SKM-1 treated with dmso at 0.1 percent for 144 hours (cell line): Measurements from ENCODE around the gene IVNS1ABP.
"Not testable (repeated sequence)": the region's sequence is repeated elsewhere in the genome, so short reads cannot be mapped to it uniquely, and the experiment has no call there.

Source experiments
- DNase-seq: peaks from one replicate; lab custom pipeline; 2025; ENCODE audit not compliant: unreplicated experiment; lab: John Stamatoyannopoulos, UW

IVNS1ABP gene

DNA sequence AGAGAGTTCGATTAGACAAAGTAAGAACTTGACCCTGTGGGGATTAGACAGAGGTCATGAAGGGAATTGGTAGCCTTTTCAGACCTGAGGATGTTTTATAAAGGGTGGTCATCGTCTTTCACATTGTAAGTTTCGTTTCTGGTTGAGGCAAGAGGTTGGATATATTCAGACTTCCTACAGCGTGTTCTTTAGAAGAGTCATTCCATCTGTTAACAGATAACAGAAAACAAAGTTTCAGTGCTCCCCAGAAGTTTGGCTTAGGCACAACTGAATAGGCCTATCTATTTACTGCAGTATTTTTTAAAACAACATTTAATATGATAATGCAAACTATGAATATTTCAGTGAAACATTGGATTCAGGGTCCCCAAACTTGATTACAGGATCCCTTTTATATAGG is 17.1 kb upstream of the IVNS1ABP start:
- DNase-seq: no peak

GRCh38 chr1:185328255-185328654 is 11.2 kb upstream of the IVNS1ABP start:
- peak; percentile 20 for DNase-seq

GRCh38 chr1:185325413-185325812 is 8.4 kb upstream of the IVNS1ABP start:
- no peak for DNase-seq

- DNase-seq: no peak
Measured at GRCh38 chr1:185324118-185324517, 7.1 kb upstream of the IVNS1ABP start.

DNA sequence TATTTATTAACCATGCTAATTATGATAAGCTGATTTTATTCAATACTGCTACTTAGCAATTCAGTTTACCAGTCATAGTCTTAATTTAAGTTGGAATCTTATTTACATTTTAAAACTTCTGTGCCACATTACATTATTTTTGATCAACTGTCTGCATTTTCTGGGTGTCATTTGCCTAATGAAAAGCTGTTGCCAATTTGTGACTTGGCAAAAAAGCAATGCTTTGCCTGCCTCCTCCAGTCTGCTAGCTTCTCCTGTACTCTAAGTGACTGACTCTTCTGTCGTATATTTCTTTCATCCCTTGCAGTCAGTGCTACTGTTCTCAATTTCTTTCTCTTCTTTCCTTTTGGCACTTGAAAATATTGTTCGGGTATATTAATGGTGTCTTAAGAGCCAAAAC is 5.6 kb upstream of the IVNS1ABP start:
- no peak for DNase-seq

DNA sequence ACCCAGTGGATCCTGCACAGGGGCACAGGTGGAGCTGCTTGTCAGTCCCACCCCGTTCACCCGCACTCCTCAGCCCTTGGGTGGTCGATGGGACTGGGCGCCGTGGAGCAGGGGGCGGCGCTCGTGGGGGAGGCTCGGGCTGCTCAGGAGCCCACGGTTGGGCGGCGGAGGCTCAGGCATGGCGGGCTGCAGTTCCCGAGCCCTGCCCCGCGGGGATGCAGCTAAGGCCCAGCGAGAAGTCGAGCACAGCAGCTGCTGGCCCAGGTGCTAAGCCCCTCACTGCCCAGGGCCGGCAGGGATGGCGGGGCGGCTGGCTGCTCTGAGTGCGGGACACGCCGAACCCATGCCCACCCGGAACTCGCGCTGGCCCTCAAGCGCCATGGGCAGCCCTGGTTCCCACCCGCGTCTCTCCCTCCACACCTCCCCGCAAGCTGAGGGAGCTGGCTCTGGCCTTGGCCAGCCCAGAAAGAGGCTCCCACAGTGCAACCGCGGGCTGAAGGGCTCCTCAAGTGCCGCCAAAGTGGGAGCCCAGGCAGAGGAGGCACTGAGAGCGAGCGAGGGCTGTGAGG is 4.7 kb upstream of the IVNS1ABP start:
- DNase-seq: not testable (repeated sequence)

DNA sequence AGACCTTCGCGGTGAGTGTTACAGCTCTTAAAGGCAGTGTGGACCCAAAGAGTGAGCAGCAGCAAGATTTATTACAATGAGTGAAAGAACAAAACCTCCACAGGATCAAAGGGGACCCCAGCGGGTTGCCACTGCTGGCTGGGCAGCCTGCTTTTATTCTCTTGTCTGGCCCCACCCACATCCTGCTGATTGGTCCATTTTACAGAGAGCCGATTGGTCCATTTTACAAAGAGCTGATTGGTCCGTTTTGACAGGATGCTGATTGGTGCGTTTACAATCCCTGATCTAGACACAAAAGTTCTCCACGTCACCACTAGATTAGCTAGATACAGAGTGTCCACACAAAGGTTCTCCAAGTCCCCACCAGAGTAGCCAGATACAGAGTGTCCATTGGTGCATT is 4.1 kb upstream of the IVNS1ABP start:
- DNase-seq: not testable (repeated sequence)

DNA sequence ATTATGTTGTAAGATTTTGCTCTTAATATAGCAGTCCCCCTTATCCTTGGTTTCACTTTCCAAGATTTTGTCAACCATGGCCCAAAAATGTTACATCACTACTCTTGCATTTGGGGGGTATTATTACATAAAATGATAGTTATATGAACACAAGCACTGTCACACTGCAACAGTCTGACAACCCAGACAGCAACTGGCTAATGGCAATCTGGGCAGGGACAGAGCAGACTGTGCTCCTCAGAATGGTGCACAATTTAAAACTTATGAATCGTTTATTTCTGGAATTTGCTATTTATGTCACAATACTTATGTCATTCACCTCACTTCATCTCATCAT is 2.1 kb upstream of the IVNS1ABP start:
- no peak for DNase-seq

DNA sequence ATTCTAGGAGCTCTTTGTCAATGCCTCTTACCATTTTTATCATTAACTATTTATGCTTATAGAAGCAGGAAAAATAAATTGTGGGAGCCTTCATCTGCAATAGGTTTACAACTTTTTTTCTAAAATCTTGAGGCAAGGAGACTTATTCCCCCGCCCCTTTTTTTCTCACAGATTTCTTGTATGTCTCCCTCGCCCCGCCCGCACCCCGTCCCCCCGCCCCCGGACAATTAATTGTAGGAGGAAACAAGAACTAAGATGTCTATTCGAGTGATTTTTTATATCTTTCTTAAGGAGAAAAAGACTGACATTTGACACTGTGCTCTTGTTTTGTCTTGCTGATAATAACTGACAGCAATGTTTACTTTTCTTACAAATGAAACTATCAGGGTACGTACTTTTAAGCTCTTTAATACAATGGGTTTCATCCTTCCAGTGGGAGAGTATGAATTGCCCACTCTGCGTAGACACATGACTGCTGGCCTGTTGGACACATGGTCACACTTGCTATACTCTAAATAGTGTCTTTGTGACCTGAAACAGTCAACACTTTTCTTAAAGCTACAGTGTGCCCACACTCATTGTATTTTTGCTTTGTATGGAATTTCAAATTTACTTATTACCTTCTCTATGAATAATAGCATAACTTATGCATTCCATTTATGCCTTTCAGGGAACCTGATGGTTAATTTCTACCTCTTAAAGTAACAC is 1.5 kb upstream of the IVNS1ABP start:
- DNase-seq: no peak

DNA sequence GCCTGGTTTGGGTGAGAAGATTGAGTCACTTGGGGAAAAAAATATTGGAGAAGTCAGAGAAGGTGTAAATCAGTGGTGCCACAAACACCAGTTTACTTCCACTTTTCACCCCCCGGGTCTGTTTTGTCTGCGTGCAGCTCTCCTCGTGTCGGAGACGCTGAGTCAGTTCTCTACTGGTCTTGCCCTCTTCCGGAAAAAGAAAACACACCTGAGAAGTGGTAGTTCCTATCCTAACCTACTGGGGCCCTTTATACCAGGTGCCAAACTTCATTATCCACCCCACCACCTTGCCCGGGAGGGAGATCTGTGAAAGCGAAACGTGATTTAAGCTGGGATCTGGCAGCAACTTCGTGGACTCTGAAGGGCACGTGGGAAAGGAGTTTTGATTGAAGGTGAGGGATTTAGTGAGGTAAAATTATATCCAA is 855 bp upstream of the IVNS1ABP start:
- DNase-seq: peak; percentile 89

DNA sequence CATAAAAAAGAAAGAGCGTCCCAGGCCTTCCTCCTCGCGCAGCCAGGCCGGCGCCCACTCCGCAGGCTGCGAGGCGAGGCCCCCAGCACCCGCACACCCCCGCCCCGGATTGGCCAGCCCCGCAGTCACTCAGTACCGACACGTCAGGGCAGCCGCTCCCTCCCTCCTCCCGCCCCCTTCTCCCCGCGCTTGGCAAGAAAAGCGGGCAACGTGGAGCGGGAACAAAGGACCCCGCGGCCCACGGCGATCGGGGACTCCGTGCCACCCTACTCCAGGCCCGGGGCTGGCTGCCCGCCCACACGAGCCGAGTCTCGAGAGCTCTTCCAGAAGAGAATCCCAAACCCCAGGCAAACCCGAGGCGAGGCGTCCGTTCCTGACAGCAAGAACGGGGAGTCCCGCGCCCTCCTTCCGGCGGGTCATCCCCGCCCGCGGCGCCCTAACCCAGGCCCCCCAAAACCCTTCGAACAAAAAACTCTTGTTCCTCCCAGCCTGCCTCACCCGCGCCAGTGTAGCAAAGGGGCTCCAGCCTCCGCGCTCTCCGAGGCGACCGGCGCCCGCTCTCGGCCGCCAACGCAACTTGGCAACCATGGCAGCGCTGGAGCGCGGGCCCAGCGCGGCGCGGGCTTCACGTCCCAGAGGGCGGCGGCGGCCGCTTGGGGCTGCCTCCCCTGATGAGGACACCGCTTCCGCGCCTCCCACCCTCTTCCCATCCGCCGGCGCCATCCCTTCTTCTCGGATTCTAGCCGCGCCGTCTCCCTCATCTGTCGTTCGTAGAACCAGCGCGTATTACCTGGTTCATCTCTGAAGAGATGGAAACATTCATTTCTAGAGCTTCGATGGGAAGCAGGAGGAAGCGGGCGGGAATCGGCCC is 645 bp downstream of the IVNS1ABP start:
- DNase-seq: peak; percentile 69

DNA sequence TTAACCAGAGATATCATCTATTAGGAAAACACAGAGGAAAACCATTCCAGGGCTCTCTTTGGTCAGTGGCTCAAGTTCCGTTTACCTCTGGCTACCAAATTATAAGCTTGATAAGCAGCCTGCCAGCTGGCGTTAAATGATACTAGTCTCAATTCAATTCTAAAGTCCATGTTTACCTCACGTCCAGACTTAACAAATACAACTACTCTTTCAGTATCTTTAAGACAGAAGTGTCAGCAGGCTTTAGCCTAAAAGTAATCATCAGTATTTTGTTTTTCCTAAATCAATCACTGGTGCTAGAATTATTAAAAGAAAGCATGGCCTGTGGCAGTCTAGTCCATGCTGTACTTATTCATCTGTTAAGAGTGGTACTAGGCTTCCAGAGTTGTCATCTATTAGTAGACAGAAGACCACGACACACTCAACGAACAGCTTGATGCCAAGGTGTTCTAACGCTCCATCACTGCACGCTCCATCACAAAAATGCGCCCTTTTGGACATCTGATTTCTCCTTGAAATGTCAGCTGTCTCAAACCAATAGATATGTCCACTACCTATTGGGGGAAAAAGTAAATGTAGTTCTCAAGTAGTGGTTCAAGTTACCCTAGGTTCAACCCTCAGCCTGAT is 1.5 kb downstream of the IVNS1ABP start:
- DNase-seq: no peak

DNA sequence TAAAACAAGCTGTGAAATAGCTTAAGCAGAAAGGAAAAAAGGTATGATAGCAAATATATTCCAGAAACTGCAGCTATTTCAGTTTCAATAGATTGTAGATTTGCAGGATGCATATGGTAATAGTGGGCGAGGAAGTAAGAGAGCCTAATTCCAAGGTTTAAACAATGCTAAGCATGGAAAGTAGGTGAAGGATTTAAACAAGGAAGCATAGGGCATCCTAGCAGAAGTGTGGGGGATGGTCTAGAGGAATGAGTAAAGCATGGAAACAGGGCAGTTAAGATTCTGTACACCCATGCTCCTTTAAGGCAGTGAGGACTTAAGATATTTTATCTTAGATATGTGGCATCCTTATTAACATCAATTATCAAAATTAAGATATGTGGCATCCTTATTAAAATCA is 2.6 kb downstream of the IVNS1ABP start:
- no peak for DNase-seq

GRCh38 chr1:185312361-185313138 is 4.5 kb downstream of the IVNS1ABP start:
- DNase-seq: no peak

DNA sequence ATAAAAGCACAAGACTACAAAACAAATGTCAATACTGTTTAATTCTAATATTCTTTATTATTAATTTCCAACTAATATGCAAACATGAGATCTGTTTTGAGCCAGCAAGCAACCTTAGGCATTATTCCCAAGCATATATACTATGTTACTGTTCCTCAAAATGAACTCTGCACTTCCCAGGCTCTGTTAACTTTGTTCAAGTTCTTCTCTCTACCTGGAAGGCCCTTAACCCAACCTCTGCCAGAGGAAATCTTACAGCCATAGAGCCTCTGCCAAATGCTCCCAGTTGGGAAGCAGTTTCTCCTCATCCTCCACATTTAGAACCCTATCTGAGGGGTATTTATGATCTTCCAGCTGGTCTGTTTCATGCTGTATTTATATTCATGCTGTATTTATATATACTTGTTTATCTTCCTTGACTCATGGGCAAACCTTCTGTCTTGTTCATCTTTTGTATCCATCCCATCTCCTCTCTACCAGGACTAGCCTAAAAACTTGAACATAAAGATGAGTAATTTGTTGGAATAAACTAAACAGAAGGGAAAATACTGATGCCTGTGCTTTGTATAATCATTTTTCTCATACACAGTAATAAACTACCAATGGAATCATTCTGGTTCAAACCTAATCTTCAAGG is 5.3 kb downstream of the IVNS1ABP start:
- DNase-seq: no peak

GRCh38 chr1:185309566-185309965 is 7.5 kb downstream of the IVNS1ABP start:
- DNase-seq: no peak

- DNase-seq: no peak
Measured at GRCh38 chr1:185308126-185308525, 8.9 kb downstream of the IVNS1ABP start.

DNA sequence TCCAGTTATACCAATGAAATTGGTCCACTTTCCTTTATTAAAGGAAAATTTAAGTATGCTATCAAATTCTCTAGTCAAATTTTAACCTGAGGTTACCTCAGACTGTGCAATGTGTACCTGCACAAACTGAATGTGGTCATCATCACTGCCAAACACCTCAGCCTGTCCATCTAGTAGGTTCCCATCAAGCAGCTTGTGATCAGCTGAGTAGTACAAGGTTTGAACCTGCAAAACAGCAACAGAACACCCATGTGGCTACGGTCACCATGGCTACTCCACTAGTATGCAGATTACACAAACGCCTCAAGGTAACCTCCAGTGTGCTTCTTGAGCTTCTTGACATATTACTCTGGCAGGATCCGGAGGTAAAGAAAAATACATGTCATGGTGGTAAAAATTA is 11.6 kb downstream of the IVNS1ABP start:
- DNase-seq: no peak

DNA sequence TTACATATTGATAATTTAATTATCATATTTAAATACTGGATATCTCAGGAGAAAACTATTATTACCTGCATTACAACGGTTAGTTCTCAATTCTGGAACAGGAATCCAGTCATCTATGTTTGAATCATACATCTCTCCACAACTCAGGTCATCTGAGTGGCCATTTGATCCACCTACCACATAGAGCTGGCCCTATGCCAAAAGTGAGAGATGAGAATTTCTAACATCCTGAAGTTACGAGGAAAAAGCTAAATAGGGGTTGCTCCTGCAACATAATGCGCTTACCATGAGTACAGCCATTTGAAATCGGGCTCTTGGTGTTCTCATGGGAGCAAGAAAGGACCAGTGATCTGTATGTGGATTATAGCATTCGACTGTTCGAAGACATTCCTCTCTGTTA is 16.9 kb downstream of the IVNS1ABP start:
- DNase-seq: no peak

GRCh38 chr1:185297982-185298381 is 19.1 kb downstream of the IVNS1ABP start:
- DNase-seq: no peak
